HG03571 (cell line): ENCODE results near the gene GYPC.
"Not testable (repeated sequence)": the region's sequence is repeated elsewhere in the genome, so short reads cannot be mapped to it uniquely, and the experiment has no call there.

ENCODE experiments used
- ATAC-seq: cut with Tn5 transposase; IDR thresholded peaks from one replicate; pipeline ENCODE4 v1.9.1; 2021; ENCODE audit not compliant: unreplicated experiment

Gene GYPC

DNA sequence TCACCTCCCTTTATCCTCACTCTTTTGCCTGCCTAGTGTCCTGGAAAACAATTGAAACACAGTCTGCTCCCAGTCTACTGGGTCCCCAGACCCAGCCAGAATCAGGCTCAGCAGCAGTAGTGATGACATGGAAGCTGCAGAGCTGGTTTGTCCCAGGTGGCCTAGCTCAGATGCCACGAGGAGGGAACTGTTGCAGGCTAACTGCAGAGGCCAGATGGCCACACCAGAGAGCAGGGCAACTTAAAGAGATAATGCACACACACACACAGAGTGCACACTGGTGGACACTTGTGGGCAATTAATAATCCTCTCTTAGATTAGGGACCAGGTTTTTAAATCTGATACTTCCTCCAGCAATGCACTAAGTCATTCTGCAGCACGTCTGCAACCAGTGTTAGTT is 42.4 kb downstream of the GYPC start:
- ATAC-seq, result no peak

DNA sequence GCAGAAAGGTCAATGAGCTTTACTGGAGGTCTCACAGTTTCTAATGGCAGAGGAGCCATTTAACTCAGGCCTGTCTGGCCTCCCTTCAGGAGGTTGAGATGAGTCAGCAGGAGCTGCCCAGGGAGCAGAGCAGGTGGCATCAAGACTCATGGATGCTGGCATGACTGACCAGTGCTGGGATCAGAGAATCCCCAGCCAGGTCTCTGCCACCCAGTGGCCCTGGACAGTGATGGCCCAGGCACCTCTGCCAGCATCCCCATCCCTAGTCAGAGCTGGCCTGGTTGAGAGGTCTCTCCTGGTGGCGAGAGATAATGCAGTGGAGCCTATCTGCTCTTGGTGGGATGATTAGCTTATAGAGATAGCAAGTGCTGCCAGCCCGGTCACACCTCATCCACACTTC is 43.1 kb downstream of the GYPC start:
- no peak for ATAC-seq

DNA sequence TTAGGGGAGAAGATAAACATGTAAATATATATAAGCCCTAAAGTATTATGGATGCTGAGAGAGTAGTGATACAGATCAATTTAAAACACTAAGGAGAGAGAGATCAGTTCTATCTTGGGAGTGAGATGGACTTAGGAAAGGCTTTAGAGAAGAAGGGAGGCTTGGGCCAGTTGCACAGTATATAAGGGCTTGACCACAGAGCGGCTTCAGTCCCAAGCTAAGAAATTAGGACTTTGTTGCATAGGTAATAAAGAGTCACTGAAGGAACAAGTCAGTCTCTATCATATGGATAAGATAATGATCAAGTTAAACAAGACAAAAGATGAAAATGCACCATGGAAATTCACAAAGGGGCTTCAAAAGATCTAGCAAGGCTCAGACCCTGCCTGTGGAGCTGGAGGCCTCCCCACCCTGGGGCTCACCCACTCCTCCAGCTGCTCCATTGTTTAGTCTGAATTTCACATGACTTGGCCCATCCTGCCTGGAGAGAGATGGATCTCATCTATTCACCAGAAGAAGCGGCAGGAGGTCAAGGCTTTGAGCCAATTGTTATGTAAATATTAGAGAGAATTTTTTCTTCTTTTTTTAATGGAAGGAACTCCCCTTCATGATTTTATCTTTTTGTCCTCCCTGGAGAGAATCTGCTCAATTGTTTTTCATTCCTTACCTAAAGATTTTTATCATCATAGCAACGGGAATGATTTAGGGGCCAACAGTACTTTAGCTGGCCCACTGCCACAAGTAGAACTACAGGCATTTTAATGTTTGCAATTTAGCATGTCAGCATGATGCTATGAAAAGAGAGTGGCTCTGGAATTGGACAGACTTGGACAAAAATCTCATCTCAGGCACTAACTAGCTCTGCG is 44.0 kb downstream of the GYPC start:
- no peak for ATAC-seq

DNA sequence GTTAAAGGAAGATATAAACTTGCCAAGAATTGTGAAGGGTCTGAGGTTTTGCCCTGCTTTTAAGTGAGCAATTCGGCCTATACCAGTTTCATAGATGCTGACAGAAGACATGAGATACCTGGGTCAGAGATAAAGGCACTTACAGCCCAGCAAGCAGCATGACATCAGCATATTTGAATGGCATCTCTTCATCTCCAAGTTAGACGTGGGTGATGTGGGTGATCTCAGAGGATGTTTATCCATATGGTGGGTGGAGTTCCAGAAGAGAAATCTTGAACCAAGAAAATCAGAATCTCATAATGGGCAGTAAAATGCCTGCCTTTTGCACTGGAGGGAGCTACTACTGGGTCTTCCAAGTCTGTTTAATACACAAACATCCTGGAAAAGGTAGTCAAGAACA is 44.7 kb downstream of the GYPC start:
- no peak for ATAC-seq

DNA sequence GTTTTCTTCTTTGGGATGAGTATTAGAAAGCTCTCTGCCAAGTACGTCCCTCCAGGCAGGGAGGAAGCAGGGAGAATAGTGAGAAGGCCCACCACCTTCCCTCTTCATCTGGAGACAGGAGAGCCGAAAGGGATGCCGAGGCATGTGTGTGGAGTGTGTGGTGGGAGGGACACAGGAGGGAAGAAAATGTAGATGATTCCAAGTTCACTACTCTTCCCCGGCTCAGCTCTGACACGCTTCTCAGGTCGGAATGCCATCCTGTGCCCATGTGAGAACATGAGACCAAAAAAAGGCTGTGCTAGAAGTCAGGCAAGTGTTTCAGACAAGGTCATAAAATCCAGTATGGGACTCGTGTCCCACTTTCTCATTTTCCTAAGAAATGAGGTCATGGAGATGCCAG is 47.4 kb downstream of the GYPC start:
- ATAC-seq, result no peak

DNA sequence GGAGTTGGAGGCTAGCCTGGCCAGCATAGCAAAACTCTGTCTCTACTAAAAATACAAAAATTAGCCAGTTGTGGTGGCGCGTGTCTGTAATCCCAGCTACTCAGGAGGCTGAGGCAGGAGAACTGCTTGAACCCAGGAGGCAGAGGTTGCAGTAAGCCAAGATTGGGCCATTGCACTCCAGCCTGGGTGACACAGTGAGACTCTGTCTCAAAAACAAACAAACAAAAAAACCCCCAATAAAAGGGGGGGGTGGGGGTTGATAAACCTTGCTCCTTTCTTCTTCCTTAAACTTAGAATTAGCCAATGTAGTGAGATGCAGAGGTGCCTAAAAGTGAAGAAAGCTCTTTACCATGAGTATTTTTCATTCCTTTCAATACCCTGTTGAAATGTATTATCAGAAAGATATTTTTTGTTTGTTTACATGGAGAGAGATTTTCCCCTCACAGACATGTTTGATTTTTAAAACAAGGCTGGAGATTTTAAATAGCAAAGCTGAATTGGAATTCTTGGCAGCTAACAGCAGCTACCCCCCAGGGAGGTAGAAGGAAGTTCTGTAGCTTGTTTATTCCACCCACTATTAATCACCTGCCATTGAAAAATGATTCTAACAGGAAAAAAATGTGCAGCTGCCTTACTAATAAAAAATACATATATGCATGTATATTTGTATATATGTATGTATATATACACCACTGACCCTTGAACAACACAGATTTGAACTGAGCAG is 48.6 kb downstream of the GYPC start:
- ATAC-seq, result no peak

DNA sequence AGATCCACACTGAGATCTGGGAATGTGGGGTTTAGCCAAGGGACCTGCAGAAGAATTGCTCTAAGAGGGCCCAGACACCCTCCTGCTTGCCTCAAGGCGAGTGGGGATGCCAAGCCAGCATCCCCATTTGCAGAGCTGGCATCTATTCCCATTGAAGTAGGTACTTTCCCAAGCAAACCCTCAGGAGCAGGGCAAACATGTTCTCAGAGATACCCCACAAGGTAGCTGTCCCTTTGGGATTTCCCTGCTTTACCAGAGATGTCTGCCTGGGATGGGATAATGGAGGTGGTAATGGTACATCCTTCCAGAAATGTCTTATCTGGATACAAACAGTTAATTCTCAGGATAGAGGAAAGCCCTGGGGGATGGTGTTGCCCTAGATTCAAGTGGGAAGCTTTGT is 51.2 kb downstream of the GYPC start:
- no peak for ATAC-seq

DNA sequence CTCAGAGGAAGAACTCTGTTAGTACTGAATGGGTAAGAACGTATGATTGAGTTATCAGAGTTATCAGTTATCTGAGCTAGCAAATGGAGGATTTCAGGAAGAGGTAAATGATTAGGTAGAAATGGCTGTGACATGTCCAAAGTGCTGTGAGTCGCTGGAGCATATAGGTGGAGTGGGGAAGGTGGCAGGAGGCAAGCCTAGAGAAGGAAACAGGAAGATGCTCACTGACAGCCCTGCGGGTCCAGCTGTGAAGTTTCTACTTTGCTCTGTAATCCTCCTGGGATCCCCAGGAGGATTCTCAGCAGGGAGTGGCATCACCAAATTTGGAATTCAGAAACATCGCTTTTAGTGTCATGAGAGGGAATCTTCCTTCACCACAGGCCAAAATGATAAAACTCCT is 52.0 kb downstream of the GYPC start:
- ATAC-seq, result no peak

DNA sequence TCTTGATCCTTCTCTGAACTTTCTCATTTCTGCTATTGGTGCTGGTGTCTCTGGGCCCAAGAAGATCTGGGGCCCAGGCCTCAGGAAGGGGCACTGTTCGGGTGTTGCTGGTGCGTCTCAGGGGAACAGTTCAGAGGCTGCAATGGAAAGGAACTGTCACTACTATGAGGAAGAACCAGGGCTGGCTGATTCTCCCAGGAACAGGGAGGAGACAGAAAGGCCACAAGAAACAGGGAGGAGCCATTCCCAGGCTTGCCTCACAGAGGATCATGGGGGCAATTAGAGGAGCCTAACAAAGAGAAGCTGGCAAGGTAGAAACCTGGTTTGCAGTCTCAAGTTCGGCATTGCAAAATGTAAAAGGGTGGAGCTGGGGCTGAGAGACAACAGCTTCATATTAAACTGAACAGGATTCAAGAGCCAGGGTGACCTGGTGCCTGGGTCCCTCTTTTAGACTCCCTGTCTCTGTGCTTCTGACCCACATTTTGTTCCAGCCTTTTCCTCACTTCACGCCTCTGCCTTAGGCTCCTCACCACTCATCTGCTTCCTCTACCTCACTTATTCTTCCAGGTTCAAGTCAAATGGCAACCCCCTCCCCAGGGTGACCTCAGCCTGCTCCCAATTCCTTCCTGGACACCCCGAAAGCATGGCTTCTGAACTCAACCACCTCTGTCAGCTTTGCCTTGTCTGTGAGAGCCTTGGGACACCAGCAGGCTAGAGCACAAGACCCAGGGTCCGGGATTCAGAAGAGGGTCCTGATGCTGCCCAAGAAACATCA is 58.4 kb downstream of the GYPC start:
- ATAC-seq, result no peak

DNA sequence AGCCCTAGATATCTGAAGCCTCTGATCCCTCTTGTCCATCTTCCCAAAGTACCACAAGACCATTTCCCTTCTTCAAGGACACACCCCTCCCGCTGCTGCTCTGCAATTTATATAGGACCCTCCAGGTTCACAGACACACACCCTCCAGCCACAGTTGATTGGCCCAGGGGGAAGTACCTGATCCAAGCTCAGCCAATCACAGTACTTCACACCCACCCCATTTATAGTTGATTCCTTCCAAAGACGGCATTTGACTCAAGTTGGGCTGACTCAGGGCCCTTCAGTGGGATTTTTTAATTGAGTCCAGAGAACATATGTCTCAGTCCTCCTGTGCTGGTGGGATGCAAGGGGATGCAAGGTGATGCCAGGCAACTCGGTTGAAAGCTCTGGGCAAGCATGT is 59.2 kb downstream of the GYPC start:
- no peak for ATAC-seq

DNA sequence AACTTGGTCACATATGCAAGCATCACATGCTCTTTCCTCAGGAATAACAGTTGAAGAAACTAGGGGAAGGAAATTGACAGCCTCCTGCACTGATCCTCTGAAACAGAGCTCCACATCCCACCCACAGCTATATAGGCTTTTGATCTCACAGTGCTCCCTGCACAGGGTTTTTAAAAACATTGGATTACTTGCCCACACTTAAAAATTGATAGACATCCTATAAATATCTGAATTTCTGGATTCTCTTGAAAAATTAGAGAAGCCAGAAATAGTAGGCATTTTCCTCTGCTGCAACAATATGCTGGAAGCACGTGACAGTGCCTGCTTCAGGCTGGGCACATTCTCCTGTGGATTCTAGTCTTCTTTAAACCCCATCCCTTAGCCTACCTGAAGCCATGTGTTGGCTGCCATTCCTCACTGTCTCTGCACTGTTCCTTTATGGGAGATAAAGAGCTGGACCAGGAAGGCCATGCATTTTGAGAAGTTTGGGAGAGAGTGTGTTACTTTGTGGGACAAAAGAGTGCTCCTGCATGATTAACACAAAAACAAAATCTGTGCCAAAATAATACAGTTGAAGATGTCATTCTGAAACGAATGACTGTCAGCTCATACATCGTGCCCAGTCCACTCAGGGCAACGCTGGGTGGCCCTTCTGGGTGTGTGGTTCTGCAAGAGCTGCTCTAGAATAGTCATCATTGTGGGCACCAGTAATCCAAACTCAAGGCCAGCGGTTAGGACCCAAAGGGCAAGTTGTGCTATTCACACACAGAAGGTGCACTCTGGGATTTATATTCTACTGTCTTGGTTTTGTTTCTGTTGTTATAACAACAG is 59.8 kb downstream of the GYPC start:
- ATAC-seq, result no peak

DNA sequence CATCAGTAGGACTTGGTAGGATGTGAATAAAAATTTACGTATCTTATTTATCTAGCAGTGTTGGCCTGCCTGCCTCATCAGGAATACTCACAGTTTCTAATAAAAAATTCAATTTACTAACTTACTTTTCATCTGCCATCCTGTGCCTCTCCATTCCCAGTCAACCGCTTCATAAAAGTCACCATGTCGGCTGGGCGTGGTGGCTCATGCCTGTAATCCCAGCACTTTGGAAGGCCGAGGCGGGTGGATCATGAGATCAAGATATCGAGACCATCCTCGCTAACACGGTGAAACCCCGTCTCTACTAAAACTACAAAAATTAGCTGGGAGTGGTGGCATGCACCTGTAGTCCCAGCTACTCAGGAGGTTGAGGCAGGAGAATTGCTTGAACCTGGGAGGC is 61.3 kb downstream of the GYPC start:
- ATAC-seq, result not testable (repeated sequence)

DNA sequence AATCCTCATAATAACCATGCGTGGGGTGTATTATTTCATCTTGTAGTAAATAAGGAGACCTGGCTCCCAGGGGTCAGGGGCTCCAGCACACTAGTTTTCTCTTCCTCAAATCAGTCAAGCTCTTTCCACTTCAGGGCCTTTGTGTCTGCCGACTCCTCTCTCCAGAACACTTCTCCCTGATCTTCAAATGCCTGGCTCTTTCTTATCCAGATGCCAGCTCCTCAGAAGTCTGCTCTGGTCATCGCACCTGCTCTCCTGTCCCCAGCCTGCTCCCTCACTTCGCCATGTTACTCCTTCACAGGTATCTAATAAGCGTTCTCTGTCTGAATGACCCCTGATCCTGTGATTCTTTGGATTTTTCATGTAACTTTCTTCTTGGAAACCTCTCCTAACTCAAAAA is 62.0 kb downstream of the GYPC start:
- ATAC-seq, result no peak

DNA sequence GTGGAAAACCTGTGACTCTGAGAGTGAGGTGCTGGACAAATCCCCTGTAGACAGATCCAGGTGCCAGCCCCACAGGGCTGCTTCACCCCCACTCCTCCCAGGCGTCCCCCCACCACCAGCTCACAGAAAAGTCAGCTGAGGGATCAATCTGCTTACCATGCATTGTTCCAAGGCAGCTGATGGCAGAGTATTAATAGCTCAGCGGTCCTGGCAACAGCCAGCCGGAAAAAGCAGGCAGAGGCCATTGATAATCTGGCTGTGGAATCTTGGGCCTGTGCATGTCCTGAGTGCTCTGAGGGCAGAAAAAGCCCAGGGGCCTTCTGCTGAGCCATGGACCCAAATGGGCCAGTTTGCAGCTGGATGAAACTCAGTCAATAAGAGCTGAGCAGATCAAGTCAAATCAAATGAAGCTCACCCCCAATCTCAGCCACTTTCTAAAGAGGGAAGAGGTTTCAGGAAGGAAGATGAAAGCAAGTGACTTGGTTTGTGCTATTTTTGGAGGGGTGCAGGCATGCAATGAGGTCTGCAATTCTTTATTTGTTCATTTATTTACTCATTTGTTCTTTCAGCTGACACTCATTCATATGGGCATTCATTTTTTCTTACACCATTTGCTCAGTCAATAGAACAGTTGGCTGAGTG is 63.4 kb downstream of the GYPC start:
- ATAC-seq, result no peak

DNA sequence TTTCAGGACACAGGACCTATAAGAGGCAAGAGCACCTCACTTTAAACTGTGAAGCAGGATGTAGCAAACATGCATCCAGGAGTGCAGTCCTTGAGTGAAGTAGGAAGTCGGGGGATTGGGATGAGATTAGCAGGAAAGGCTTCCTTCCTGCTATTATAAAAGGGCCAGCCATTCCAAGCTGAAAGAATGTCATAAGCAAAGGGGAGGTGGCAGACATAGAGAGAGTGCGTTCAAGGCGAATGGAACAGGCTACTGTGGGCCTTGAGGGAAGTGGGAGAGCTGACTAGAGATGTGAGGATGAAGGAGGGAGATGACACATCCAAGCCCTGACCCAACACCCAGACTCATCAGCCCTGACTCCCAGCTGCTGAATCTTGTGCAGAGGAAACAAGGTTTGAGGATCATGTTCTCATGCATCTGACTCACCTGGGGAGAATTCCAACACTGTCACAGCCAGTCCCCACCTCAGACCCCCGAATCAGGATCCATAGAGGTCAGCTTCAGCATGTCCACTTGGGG is 63.9 kb downstream of the GYPC start:
- no peak for ATAC-seq

DNA sequence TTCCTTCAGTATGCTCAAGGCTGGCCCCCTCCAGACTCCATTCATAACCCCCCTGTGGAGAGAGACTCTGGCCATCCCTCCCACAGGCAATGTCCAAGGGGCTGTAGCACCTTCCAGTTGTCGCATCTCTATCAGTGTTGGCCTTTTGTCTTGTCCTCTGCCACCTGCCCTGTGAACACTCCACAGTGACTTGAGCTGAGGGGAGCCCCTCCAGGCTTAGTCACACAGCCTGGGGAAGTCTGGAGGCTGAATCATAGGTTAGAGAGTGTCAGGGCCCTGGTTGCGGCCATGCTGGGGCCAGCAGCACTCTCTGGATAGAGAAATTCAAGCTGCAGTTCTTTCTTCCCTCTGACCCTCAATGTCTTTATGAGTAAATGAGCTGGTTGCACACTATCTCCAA is 64.7 kb downstream of the GYPC start:
- ATAC-seq, result no peak

DNA sequence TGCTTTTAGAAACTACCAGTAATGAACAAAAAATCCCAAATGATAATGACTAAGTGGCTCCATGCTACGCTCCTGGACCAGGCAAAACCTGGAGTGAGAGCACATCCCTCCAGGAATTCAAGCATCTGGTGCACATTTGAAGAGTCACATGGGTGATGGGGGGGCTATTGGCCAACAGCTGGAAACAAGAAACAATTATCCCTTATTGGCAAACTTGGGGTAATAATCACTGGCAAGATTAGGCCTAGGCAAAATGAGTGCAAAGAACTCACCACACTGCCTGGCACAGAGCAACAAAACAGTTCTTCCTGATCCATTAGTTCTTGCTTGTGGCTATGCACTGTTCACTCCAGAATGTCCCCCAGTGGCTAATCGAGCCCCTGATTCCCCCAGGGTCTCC is 66.1 kb downstream of the GYPC start:
- ATAC-seq, result no peak

DNA sequence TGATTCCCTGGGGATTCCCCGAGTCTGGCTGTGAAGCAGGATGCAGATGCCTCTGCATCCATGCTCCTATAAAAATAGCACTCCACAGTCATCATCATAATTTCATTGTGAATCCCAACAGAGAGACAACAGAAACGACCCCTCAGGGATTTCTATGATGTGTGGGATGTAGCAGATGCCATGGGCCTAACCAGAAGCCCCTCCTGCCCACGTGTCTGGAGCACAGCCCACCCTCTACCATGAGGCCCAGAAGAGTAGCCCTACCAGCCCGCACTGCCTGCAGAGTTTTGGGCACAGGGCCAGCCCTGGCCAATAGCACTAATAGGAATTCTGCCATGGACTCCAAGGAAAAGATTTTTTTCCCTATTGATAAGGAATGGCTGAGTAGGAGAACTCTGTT is 66.6 kb downstream of the GYPC start:
- no peak for ATAC-seq

DNA sequence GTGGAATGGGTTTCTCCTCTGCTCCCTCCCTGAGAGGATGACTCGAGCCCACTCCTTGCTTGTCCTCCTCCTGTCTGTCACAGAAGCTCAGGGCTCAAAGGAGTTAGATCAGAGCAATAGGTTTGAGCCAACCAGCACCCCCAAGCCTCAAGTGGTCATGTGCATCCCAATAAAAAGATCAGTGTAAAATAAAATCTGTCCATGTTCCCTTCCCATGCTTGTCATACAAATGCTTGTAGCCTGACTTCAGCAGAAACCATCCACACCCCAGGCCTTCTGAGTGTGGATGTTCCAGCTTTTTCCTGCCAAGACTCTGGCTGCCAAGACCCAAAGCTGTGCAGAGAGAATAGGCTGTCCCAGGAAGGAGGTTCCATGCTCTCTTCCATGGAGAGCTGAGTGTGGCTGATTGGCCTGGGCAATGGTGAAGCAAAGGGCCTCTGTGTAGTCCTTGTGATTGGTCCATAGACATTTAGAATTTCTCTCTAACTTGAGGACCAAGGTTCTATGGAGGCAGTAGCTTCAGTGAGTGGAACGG is 67.4 kb downstream of the GYPC start:
- no peak for ATAC-seq

DNA sequence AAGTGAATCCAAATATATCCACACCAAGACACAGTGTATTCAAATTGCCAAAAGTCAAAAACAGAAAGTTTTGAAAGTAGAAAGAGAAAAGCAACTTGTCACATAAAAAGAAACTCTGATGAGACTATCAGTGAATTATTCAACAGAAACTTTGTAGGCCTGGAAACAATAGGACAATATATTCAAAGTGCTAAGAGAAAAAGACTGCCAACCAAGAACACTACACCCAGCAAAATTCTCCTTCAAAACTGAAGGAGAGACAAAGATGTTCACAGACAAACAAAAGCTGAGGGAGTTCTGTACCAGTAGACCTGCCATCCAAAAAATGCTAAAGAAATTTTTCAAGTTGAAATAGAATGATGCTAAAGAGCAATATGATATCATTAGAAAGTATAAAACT is 69.6 kb downstream of the GYPC start:
- no peak for ATAC-seq
